ENCODE data around the gene GPR156. TPM values are rescaled to one million over a fixed set of nuclear protein-coding genes. Genes with fewer than 3 reads are reported as not detected.

The GPR156 gene
- polyA plus RNA-seq, 2 of the 4 experiments (the other 2 are of a cell fraction): 0.43 to 0.68 TPM

DNA sequence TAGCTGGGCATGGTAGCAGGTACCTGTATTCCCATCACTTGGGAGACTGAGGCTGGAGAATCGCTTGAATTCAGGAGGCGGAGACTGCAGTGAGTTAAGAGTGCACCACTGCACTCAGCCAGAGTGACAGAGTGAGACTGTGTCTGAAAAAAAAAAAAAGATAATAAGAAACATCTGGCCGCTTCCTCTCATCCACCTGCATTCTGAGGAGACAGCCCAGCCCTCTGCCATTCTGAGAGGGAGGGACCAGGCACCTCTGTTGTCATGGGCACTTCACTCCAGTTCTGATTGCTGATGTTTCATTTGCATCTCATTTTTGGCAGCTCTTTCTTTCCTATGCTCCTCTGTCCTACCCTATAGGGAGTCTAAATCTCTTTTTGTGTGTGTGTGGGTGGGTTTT, 154.4 kb downstream of the GPR156 start:
- WGBS (ENCODE audit: missing lambda C conversion rate): 97% methylated on average over 3 of the region's 3 CpGs
- Histone ChIP-seq H3K27ac (no peak overlapping the region), H3K4me2 (no peak overlapping the region), H3K9me3 (no peaks in the 10 kb centered on the region), H3K4me3 (no peak overlapping the region), H3K4me1 (peaks cover 9% of the 10 kb centered on the region)
- no peak for TF ChIP-seq PHF8 (IDR thresholded peaks at IDR 0.05; ENCODE audit: borderline replicate concordance, low read depth)
- TF ChIP-seq, protein P1, sequence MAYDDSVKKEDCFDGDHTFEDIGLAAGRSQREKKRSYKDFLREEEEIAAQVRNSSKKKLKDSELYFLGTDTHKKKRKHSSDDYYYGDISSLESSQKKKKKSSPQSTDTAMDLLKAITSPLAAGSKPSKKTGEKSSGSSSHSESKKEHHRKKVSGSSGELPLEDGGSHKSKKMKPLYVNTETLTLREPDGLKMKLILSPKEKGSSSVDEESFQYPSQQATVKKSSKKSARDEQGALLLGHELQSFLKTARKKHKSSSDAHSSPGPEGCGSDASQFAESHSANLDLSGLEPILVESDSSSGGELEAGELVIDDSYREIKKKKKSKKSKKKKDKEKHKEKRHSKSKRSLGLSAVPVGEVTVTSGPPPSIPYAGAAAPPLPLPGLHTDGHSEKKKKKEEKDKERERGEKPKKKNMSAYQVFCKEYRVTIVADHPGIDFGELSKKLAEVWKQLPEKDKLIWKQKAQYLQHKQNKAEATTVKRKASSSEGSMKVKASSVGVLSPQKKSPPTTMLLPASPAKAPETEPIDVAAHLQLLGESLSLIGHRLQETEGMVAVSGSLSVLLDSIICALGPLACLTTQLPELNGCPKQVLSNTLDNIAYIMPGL (CRISPR knock-in tag; IDR thresholded peaks at IDR 0.05; ENCODE audit: borderline replicate concordance): no peak
- TF ChIP-seq RAD21 (conservative IDR thresholded peaks at IDR 0.05 in 1 of 2, IDR thresholded peaks at IDR 0.05 in 1 of 2): no peak
- TF ChIP-seq ZFP36 (IDR thresholded peaks at IDR 0.05; ENCODE audit: borderline replicate concordance, partially characterized antibody): no peak
- TF ChIP-seq JUN (IDR thresholded peaks at IDR 0.05): no peak
- no peak for TF ChIP-seq FOXS1 (CRISPR knock-in tag; IDR thresholded peaks at IDR 0.05)
- no peak for TF ChIP-seq RFX5 (IDR thresholded peaks at IDR 0.05)
- TF ChIP-seq, protein P2, sequence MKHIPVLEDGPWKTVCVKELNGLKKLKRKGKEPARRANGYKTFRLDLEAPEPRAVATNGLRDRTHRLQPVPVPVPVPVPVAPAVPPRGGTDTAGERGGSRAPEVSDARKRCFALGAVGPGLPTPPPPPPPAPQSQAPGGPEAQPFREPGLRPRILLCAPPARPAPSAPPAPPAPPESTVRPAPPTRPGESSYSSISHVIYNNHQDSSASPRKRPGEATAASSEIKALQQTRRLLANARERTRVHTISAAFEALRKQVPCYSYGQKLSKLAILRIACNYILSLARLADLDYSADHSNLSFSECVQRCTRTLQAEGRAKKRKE (CRISPR knock-in tag; IDR thresholded peaks at IDR 0.05; ENCODE audit: low read depth): no peak
- no peak for TF ChIP-seq NFE2L2 (conservative IDR thresholded peaks at IDR 0.05; ENCODE audit: low read length)
- no peak for TF ChIP-seq SREBF2 (IDR thresholded peaks at IDR 0.05)
- TF ChIP-seq CHD2 (IDR thresholded peaks at IDR 0.05; ENCODE audit: low read length, partially characterized antibody): no peak
- no peak for TF ChIP-seq EHMT2 (IDR thresholded peaks at IDR 0.05; ENCODE audit: low read depth)
- TF ChIP-seq KDM1A (IDR thresholded peaks at IDR 0.05; ENCODE audit: low read depth): no peak
- no peak for TF ChIP-seq ZC3H11A (IDR thresholded peaks at IDR 0.05)
- TF ChIP-seq, protein P3, sequence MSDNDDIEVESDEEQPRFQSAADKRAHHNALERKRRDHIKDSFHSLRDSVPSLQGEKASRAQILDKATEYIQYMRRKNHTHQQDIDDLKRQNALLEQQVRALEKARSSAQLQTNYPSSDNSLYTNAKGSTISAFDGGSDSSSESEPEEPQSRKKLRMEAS (IDR thresholded peaks at IDR 0.05): no peak
- TF ChIP-seq CEBPB (IDR thresholded peaks at IDR 0.05): no peak
- TF ChIP-seq BCL3 (IDR thresholded peaks at IDR 0.05): no peak
- CTCF ChIA-PET: interaction anchor here (0.8 to 2.7 kb wide), 3 partner anchors 13 to 239 kb away, joined by 3 to 8 read pairs (median 3); no protein-coding TSS in a partner anchor
- no peak for DNase-seq (ENCODE audit: low read depth in 1 of 2, low spot score in 1 of 2)
- FAIRE-seq: no peak
- ATAC-seq: no peak
- POLR2A ChIA-PET: interaction anchor here (0.5 kb wide), 1 partner anchor 35 kb away, joined by 3 read pairs; no protein-coding TSS in a partner anchor

DNA sequence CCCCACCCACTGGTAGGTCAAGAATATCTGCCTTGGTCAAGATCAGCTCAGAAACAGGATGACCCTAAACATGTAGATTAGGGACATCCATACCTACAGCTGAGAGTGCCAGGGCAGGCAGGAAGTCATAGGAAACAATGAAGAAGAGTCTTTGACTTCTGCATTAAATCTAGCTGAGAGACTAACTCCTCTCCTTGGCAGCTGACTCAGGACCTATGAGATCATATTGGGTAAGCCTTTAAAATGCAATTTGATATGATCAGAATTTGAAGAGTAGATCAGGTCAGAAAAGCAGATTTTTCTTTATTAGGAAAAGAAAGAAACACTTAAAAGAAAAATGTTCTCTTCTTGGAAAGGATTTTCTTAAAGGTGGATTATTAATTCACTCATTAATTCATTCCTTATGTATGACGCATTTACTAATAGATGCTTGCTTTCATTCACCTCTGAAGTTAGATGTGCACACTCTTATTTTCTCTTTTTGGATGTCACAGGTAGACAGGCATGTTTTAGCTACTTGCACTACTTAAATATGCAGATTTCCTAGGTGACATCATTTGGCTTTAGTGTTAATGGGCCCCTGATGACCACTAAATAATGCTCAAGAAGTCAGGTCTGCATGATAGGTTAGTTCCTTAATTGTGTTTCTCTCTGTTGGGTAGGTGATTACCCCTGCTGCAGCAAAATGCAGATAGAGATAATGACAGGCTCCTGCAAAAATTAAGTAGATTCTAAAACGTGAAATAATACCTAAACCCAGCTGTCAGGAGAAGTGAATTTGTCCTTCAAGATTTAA, 155.1 kb downstream of the GPR156 start:
- ATAC-seq (no peak), FAIRE-seq (no peak), DNase-seq (ENCODE audit: low read depth in 1 of 2, low spot score in 1 of 2) (no peak)
- TF ChIP-seq RARB (CRISPR knock-in tag; IDR thresholded peaks at IDR 0.05) (no peak), MAFK (IDR thresholded peaks at IDR 0.05; ENCODE audit: partially characterized antibody) (no peak), JUN (IDR thresholded peaks at IDR 0.05) (no peak), CHD2 (IDR thresholded peaks at IDR 0.05; ENCODE audit: low read length, partially characterized antibody) (no peak), MYC (IDR thresholded peaks at IDR 0.05; ENCODE audit: borderline replicate concordance, low read length) (no peak), HOXB13 (CRISPR knock-in tag; IDR thresholded peaks at IDR 0.05; ENCODE audit: low read depth) (no peak), CBX2 (IDR thresholded peaks at IDR 0.05; ENCODE audit: borderline replicate concordance, low read depth) (no peak), PHF8 (IDR thresholded peaks at IDR 0.05; ENCODE audit: borderline replicate concordance, low read depth) (no peak)
- Histone ChIP-seq H3K4me1 (peaks cover 1% of the 10 kb centered on the region; the same call in 2 of the 3 replicates), H3K4me2 (no peak overlapping the region), H3K27ac (no peak overlapping the region), H3K4me3 (no peak overlapping the region), H3K9me3 (no peaks in the 10 kb centered on the region)
- ChIA-PET CTCF (interaction anchor here (0.6 to 2.7 kb wide), 5 partner anchors 14 to 238 kb away, joined by 3 to 8 read pairs (median 3); no protein-coding TSS in a partner anchor), POLR2A (interaction anchor here (0.5 kb wide), 1 partner anchor 34 kb away, joined by 3 read pairs; no protein-coding TSS in a partner anchor)
- 84% methylated on average over 2 of the region's 2 CpGs for WGBS (ENCODE audit: missing lambda C conversion rate)

All from A549 (cell line).